Endodermal cell (in vitro differentiated cells): ENCODE results near the gene ITGAD. TPM values are rescaled to one million over a fixed set of nuclear protein-coding genes. Genes with fewer than 3 reads are reported as not detected.

Source experiments
- DNase-seq: peaks from one replicate; pipeline ENCODE4 v3.0.0-alpha.2; 2017
- H3K27ac ChIP-seq: 2 replicates; pipeline ENCODE4 v1.5.1; 2013; ENCODE audit warnings: mild to moderate bottlenecking, low read depth, low read length, moderate library complexity
- H3K27me3 ChIP-seq: 2 replicates; pipeline ENCODE4 v1.6.1; 2013; ENCODE audit warnings: mild to moderate bottlenecking, low read length, moderate library complexity; ENCODE audit not compliant: insufficient read depth, control insufficient read depth, poor library complexity, severe bottlenecking
- H3K36me3 ChIP-seq: 2 replicates; pipeline ENCODE4 v1.7.0; 2013; ENCODE audit warnings: mild to moderate bottlenecking, low read length, moderate library complexity; ENCODE audit not compliant: control insufficient read depth, insufficient read depth
- H3K4me1 ChIP-seq: one replicate; pipeline ENCODE4 v1.7.0; 2013; ENCODE audit warnings: low read length; ENCODE audit not compliant: control insufficient read depth, insufficient read depth
- H3K4me3 ChIP-seq: 2 replicates; pipeline ENCODE4 v1.5.1; 2013; ENCODE audit warnings: mild to moderate bottlenecking, low read length, moderate library complexity
- H3K9ac ChIP-seq: 2 replicates; pipeline ENCODE4 v1.6.1; 2013; ENCODE audit warnings: mild to moderate bottlenecking, low read length, moderate library complexity; ENCODE audit not compliant: poor library complexity, severe bottlenecking; ENCODE audit errors: extremely low read depth
- H3K9me3 ChIP-seq: 2 replicates; pipeline ENCODE4 v1.6.1; 2013; ENCODE audit warnings: mild to moderate bottlenecking, low read length, moderate library complexity; ENCODE audit not compliant: control insufficient read depth
- H3K27ac Mint-ChIP-seq: 2 replicates; pipeline ENCODE4 v1.8.0; 2020; ENCODE audit warnings: mixed read lengths
- H3K27me3 Mint-ChIP-seq: 2 replicates; pipeline ENCODE4 v1.8.0; 2021; ENCODE audit warnings: mild to moderate bottlenecking, mixed read lengths; ENCODE audit not compliant: insufficient read depth
- H3K36me3 Mint-ChIP-seq: 2 replicates; pipeline ENCODE4 v1.8.0; 2020; ENCODE audit warnings: low read depth, mixed read lengths
- H3K4me1 Mint-ChIP-seq: 2 replicates; pipeline ENCODE4 v1.8.0; 2020; ENCODE audit warnings: mixed read lengths
- H3K4me3 Mint-ChIP-seq: 2 replicates; pipeline ENCODE4 v1.8.0; 2020; ENCODE audit warnings: mild to moderate bottlenecking, moderate library complexity, mixed read lengths
- H3K9me3 Mint-ChIP-seq: 2 replicates; pipeline ENCODE4 v1.8.0; 2020; ENCODE audit warnings: mild to moderate bottlenecking, mixed read lengths
- CTCF ChIP-seq: fragments of 200-600 bp; sonication (generic); conservative IDR thresholded peaks from 2 replicates; pipeline ENCODE4 v1.5.0; 2021; ENCODE audit warnings: antibody characterized with exemption, mild to moderate bottlenecking
- WGBS, 2 experiments: methylation state at CpG; one replicate each; pipeline versions ENCODE4 v1.1.5 to v1.1.7; 2013; ENCODE audit warnings: missing lambda C conversion rate in 2 of 2, mixed read lengths in 1 of 2; ENCODE audit not compliant: insufficient coverage in 1 of 2, insufficient read length in 1 of 2; 5-methylcytosine and 5-hydroxymethylcytosine counted together
- total RNA-seq, 2 donors: library from RNA; stranded (reverse); fragmentation: NEBNext Ultra II Directional in 1 of 2; extraction: Animal tissue kit (Norgen Biotek cat#: 25700) in 1 of 2; gene quantifications; 2 replicates in 1 of 2; 3 replicates in 1 of 2; pipeline ENCODE4 v1.2.1, GENCODE V29; 2021

The ITGAD gene
- total RNA-seq, 2 donors from 2014 or later = not detected

GRCh38 chr16:31473264-31473984, 80.3 kb downstream of the ITGAD start:
- H3K36me3 Mint-ChIP-seq = peaks cover 9% of the 10 kb centered on the region

GRCh38 chr16:31474173-31474714, 81.1 kb downstream of the ITGAD start:
- Histone ChIP-seq H3K27ac (no peak overlapping the region), H3K4me1 (no peaks in the 10 kb centered on the region), H3K36me3 (peaks cover 27% of the 10 kb centered on the region), H3K9ac (no peak overlapping the region), H3K4me3 (no peak overlapping the region), H3K9me3 (no peaks in the 10 kb centered on the region), H3K27me3 (no peaks in the 10 kb centered on the region)
- no peaks in the 10 kb centered on the region for H3K9me3 Mint-ChIP-seq
- no peak overlapping the region for H3K27ac Mint-ChIP-seq
- H3K36me3 Mint-ChIP-seq = peaks cover 9% of the 10 kb centered on the region
- WGBS, 2 experiments = 92 to 94% methylated on average over 11 to 12 of the region's 12 CpGs
- no peak overlapping the region for H3K4me3 Mint-ChIP-seq
- DNase-seq = no peak
- no peak for TF ChIP-seq CTCF
- H3K27me3 Mint-ChIP-seq = peaks cover 74% of the 10 kb centered on the region
- peaks cover 17% of the 10 kb centered on the region for H3K4me1 Mint-ChIP-seq

More at GRCh38 chr16:31473264-31473984, 80.3 kb downstream of the ITGAD start:
- peaks cover 66% of the 10 kb centered on the region for H3K27me3 Mint-ChIP-seq
- no peak for DNase-seq
- no peaks in the 10 kb centered on the region for H3K4me1 ChIP-seq
- H3K4me1 Mint-ChIP-seq = peaks cover 17% of the 10 kb centered on the region
- WGBS, 2 experiments = 95% methylated on average over 11 to 17 of the region's 17 CpGs
- no peaks in the 10 kb centered on the region for H3K9me3 Mint-ChIP-seq
- H3K9me3 ChIP-seq = no peaks in the 10 kb centered on the region
- H3K27ac Mint-ChIP-seq = no peak overlapping the region
- no peak overlapping the region for H3K9ac ChIP-seq
- H3K4me3 ChIP-seq = no peak overlapping the region
- peaks cover 27% of the 10 kb centered on the region for H3K36me3 ChIP-seq
- H3K27me3 ChIP-seq = no peaks in the 10 kb centered on the region
- peak overlapping the region; percentile 66 for H3K4me3 Mint-ChIP-seq
- no peak overlapping the region for H3K27ac ChIP-seq
- TF ChIP-seq CTCF = no peak

DNA sequence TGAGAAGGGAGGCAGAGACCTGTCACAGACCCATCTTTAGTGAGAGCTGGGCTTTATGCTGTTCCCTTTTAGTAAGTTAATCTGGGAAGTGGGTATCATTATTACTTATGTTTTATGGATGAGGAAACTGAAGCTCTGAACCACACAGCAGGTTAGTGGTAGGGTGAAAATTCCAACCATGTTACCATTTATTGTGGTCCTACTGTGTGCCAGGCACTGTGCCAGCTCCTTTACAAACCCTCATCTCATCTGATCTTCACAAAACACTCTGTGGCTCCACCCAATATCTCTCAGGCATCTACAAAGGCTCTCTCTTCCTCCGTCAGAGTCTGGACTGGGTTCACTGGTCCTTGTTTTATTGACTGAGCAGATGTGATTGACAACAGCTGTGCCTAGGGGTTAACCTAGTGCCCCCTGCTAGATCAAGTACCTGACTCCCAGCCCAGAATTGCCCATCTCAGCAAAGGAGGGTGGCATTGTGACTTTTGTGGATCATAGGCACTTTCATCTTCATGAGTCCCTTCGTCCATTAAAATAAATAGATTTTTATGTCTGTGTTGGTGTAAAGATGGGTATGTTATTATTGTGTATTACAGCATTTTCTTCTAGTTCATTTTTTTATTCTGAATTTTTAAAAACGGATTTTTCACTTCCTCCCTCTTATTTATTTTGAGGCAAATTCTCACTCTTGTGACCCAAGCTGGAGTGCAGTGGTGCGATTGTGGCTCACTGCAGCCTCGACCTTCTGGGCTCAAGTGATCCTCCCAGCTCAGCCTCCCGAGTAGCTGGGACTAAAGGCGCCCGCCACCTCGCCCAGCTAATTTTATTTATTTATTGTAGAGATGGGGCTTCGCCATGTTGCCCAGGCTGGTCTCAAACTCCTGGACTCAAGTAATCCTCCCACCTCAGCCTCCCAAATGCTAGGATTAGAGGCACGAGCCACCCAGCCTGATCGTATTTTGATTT, 81.9 kb downstream of the ITGAD start:
- no peak overlapping the region for H3K4me3 Mint-ChIP-seq
- Histone ChIP-seq H3K27me3 (no peaks in the 10 kb centered on the region), H3K4me3 (no peak overlapping the region), H3K27ac (no peak overlapping the region), H3K36me3 (peaks cover 27% of the 10 kb centered on the region), H3K9ac (no peak overlapping the region), H3K4me1 (no peaks in the 10 kb centered on the region), H3K9me3 (no peaks in the 10 kb centered on the region)
- H3K36me3 Mint-ChIP-seq = peaks cover 9% of the 10 kb centered on the region
- H3K9me3 Mint-ChIP-seq = no peaks in the 10 kb centered on the region
- WGBS, 2 experiments = 94 to 95% methylated on average over 10 to 11 of the region's 12 CpGs
- H3K27me3 Mint-ChIP-seq = peaks cover 82% of the 10 kb centered on the region
- H3K27ac Mint-ChIP-seq = no peak overlapping the region
- H3K4me1 Mint-ChIP-seq = peaks cover 17% of the 10 kb centered on the region
- no peak for TF ChIP-seq CTCF
- DNase-seq = no peak
